Stimulated activated effector memory CD8-positive, alpha-beta T cell treated with anti-CD3 and anti-CD28 coated beads, Interleukin-12 subunit alpha, Interleukin-12 subunit beta, amount 100 ng/mL, for 72 hours (primary cell): Measurements from ENCODE around the gene MMD2.

Experiments used
- ATAC-seq: fragments of 150-1000 bp; cut with Tn5 transposase; 2 replicates; pipeline ENCODE4 v1.10.0; 2021
- DNase-seq, 2 donors: peaks; one replicate each; pipeline ENCODE4 v3.0.0; 2021 to 2022; ENCODE audit warnings: low spot score in 2 of 2
- H3K27ac Mint-ChIP-seq: one replicate; pipeline ENCODE4 v1.8.0; 2022; ENCODE audit warnings: mild to moderate bottlenecking, mixed read lengths
- H3K36me3 Mint-ChIP-seq: one replicate; pipeline ENCODE4 v1.8.0; 2022; ENCODE audit warnings: mild to moderate bottlenecking, mixed read lengths
- H3K4me1 Mint-ChIP-seq: one replicate; pipeline ENCODE4 v1.8.0; 2022; ENCODE audit warnings: mixed read lengths
- H3K4me3 Mint-ChIP-seq: one replicate; pipeline ENCODE4 v1.8.0; 2022; ENCODE audit warnings: mild to moderate bottlenecking, mixed read lengths
- H3K9me3 Mint-ChIP-seq: one replicate; pipeline ENCODE4 v1.8.0; 2022; ENCODE audit warnings: mixed read lengths

The MMD2 gene

GRCh38 chr7:4871930-4872675 lies 86.9 kb downstream of the MMD2 start:
- Mint-ChIP-seq H3K36me3 (no peaks in the 10 kb centered on the region), H3K27ac (no peak overlapping the region), H3K4me3 (no peak overlapping the region), H3K4me1 (no peaks in the 10 kb centered on the region), H3K9me3 (no peaks in the 10 kb centered on the region)
- DNase-seq = no peak
- no peak for ATAC-seq

GRCh38 chr7:4871056-4871680 lies 87.8 kb downstream of the MMD2 start:
- Mint-ChIP-seq H3K4me1 (no peaks in the 10 kb centered on the region), H3K36me3 (no peaks in the 10 kb centered on the region), H3K9me3 (no peaks in the 10 kb centered on the region), H3K27ac (no peak overlapping the region), H3K4me3 (no peak overlapping the region)
- ATAC-seq (peak; percentile 35), DNase-seq (no peak)

- DNase-seq (no peak), ATAC-seq (no peak)
- no peak overlapping the region for H3K27ac Mint-ChIP-seq
- H3K9me3 Mint-ChIP-seq = no peaks in the 10 kb centered on the region
- H3K4me3 Mint-ChIP-seq = no peak overlapping the region
- H3K36me3 Mint-ChIP-seq = no peaks in the 10 kb centered on the region
- H3K4me1 Mint-ChIP-seq = no peaks in the 10 kb centered on the region
Observed at GRCh38 chr7:4868493-4868892, 90.5 kb downstream of the MMD2 start.

GRCh38 chr7:4866528-4867496 lies 92.2 kb downstream of the MMD2 start:
- no peak overlapping the region for H3K4me3 Mint-ChIP-seq
- peaks cover 6% of the 10 kb centered on the region for H3K4me1 Mint-ChIP-seq
- ATAC-seq (no peak), DNase-seq (no peak)
- H3K36me3 Mint-ChIP-seq = no peaks in the 10 kb centered on the region
- H3K9me3 Mint-ChIP-seq = peaks cover 5% of the 10 kb centered on the region
- H3K27ac Mint-ChIP-seq = no peak overlapping the region

- Mint-ChIP-seq H3K9me3 (peaks cover 5% of the 10 kb centered on the region), H3K4me3 (peak overlapping the region; percentile 65), H3K36me3 (no peaks in the 10 kb centered on the region), H3K27ac (peak overlapping the region; percentile 54), H3K4me1 (peaks cover 6% of the 10 kb centered on the region)
- ATAC-seq = no peak
- no peak for DNase-seq
Observed at GRCh38 chr7:4862156-4862555, 96.8 kb downstream of the MMD2 start.

- Mint-ChIP-seq H3K27ac (peak within 1 kb of the TSS; percentile 54), H3K9me3 (peaks cover 5% of the 10 kb centered on the region), H3K36me3 (no peaks in the 10 kb centered on the region), H3K4me3 (peak within 1 kb of the TSS; percentile 65), H3K4me1 (peaks cover 6% of the 10 kb centered on the region)
- ATAC-seq (peak; percentile 89), DNase-seq (peak in 1 of 2 donors; percentile 43)
Observed at GRCh38 chr7:4861673-4862072, 97.3 kb downstream of the MMD2 start, which contains the start of gene PAPOLB. PAPOLB (minus strand) TSS chr7:4862030; CDS start chr7:4861810, 220 bp downstream.

GRCh38 chr7:4861227-4861626 lies 97.8 kb downstream of the MMD2 start:
- no peak for DNase-seq
- Mint-ChIP-seq H3K4me1 (peaks cover 6% of the 10 kb centered on the region), H3K9me3 (peaks cover 5% of the 10 kb centered on the region), H3K4me3 (peak overlapping the region; percentile 65), H3K27ac (no peak overlapping the region), H3K36me3 (no peaks in the 10 kb centered on the region)
- ATAC-seq = no peak

GRCh38 chr7:4857189-4857588 lies 101.8 kb downstream of the MMD2 start:
- no peak for ATAC-seq
- H3K4me3 Mint-ChIP-seq = no peak overlapping the region
- no peak for DNase-seq

GRCh38 chr7:4856336-4857057 lies 102.5 kb downstream of the MMD2 start:
- Mint-ChIP-seq H3K4me3 (no peak overlapping the region), H3K27ac (no peak overlapping the region), H3K36me3 (no peaks in the 10 kb centered on the region), H3K4me1 (peaks cover 8% of the 10 kb centered on the region), H3K9me3 (no peaks in the 10 kb centered on the region)
- ATAC-seq (no peak), DNase-seq (no peak)

More at GRCh38 chr7:4857189-4857588, 101.8 kb downstream of the MMD2 start:
- Mint-ChIP-seq H3K9me3 (no peaks in the 10 kb centered on the region), H3K27ac (no peak overlapping the region), H3K36me3 (no peaks in the 10 kb centered on the region), H3K4me1 (peaks cover 6% of the 10 kb centered on the region)
